T-helper 1 cell treated with Interleukin-12 subunit alpha and Interleukin-12 subunit beta and Interleukin-4 antibody, amounts not matched to agents 30 μg/mL and 1 μg/mL, for 36 hours (primary cell): ENCODE results near the gene CMIP.

ENCODE experiments used
- H3K27ac Mint-ChIP-seq: one replicate; pipeline ENCODE4 v1.8.0; 2021; ENCODE audit warnings: mild to moderate bottlenecking, mixed read lengths
- H3K27me3 Mint-ChIP-seq: one replicate; pipeline ENCODE4 v1.8.0; 2021; ENCODE audit warnings: low read depth, mixed read lengths
- H3K36me3 Mint-ChIP-seq: one replicate; pipeline ENCODE4 v1.8.0; 2021; ENCODE audit warnings: low read depth, mixed read lengths
- H3K4me1 Mint-ChIP-seq: one replicate; pipeline ENCODE4 v1.8.0; 2021; ENCODE audit warnings: low read depth, mixed read lengths
- H3K4me3 Mint-ChIP-seq: one replicate; pipeline ENCODE4 v1.8.0; 2021; ENCODE audit warnings: mild to moderate bottlenecking, moderate library complexity, mixed read lengths
- H3K9me3 Mint-ChIP-seq: one replicate; pipeline ENCODE4 v1.8.0; 2021; ENCODE audit warnings: mixed read lengths

Gene CMIP

GRCh38 chr16:81752225-81752875 lies 307.7 kb downstream of the CMIP start:
- Mint-ChIP-seq H3K4me3 (no peak overlapping the region), H3K9me3 (no peaks in the 10 kb centered on the region), H3K27ac (no peak overlapping the region), H3K36me3 (no peaks in the 10 kb centered on the region), H3K27me3 (no peaks in the 10 kb centered on the region), H3K4me1 (peaks cover 19% of the 10 kb centered on the region)

- Mint-ChIP-seq H3K36me3 (no peaks in the 10 kb centered on the region), H3K9me3 (no peaks in the 10 kb centered on the region), H3K27me3 (no peaks in the 10 kb centered on the region), H3K4me3 (no peak overlapping the region), H3K27ac (no peak overlapping the region), H3K4me1 (peaks cover 19% of the 10 kb centered on the region)
Observed at GRCh38 chr16:81752876-81753227, 308.2 kb downstream of the CMIP start.

GRCh38 chr16:81754858-81755257 lies 310.2 kb downstream of the CMIP start:
- Mint-ChIP-seq H3K27me3 (no peaks in the 10 kb centered on the region), H3K36me3 (no peaks in the 10 kb centered on the region), H3K4me1 (peaks cover 7% of the 10 kb centered on the region), H3K27ac (no peak overlapping the region), H3K4me3 (no peak overlapping the region), H3K9me3 (no peaks in the 10 kb centered on the region)

DNA sequence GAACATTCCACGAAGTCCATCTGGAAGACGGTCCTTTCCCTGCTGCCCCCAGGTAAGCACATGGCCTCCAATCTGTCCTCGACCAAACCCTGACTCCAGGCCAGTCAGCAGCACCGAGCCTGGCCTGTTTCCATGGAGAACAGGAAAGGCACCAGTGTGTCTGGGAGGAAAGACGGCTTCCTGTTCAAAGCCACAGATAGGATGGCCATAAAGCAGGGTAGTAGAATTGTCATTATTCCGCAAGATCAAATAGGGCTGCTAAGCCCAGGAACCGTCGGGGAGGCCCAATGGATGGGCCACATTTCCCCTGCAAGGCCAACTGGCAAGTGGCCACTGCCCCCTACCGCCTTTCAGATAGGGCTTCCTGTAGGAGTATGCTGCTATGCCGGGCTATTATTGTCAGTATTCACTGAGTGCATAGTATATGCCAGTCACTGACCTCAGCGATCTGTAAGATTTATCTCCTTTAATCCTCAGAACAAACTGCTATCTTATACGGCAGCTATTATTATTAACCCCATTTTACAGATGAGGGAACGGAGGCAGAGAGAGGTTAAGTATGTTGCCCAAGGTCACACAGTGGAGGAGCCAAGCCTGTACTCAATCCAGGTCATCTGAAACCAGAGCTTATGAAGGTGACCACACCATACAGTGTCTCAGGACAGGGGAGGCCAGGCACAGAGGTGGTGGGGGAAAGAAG lies 311.5 kb downstream of the CMIP start:
- Mint-ChIP-seq H3K4me1 (peaks cover 7% of the 10 kb centered on the region), H3K36me3 (no peaks in the 10 kb centered on the region), H3K27me3 (no peaks in the 10 kb centered on the region), H3K4me3 (no peak overlapping the region), H3K27ac (no peak overlapping the region), H3K9me3 (no peaks in the 10 kb centered on the region)

GRCh38 chr16:81756615-81757356 lies 312.2 kb downstream of the CMIP start:
- Mint-ChIP-seq H3K27ac (no peak overlapping the region), H3K36me3 (no peaks in the 10 kb centered on the region), H3K4me1 (peaks cover 7% of the 10 kb centered on the region), H3K9me3 (no peaks in the 10 kb centered on the region), H3K27me3 (no peaks in the 10 kb centered on the region), H3K4me3 (no peak overlapping the region)

- peaks cover 7% of the 10 kb centered on the region for H3K4me1 Mint-ChIP-seq
- H3K9me3 Mint-ChIP-seq = no peaks in the 10 kb centered on the region
- H3K36me3 Mint-ChIP-seq = no peaks in the 10 kb centered on the region
- H3K27me3 Mint-ChIP-seq = no peaks in the 10 kb centered on the region
- no peak overlapping the region for H3K27ac Mint-ChIP-seq
- no peak overlapping the region for H3K4me3 Mint-ChIP-seq
Observed at GRCh38 chr16:81758376-81758775, 313.8 kb downstream of the CMIP start.
